Measurements from ENCODE around the gene ATRX. TPM values are rescaled to one million over a fixed set of nuclear protein-coding genes. Genes with fewer than 3 reads are reported as not detected.
"Not testable (repeated sequence)": the region's sequence is repeated elsewhere in the genome, so short reads cannot be mapped to it uniquely, and the experiment has no call there.

ATRX gene
- total RNA-seq, 4 donors from 2014 or later = 79.3 to 309 (median 99.6) TPM

DNA sequence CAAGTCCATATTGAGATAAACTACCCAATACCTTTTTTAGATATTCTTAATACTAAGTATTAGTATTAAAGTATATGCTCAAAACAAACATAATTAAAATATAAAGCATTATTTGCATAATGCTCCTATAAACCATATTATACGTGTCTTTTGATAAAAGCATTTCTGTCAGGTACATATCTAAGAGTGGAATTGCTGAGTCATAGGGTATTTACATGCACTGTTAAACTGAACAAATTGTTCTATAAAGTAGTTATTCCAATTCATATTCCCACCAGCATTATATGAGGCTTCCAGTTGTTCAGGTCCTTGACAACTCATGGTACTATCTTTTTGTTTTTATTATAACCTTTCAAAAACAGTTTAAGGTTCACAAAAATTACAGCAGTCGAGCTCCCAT is 224.6 kb downstream of the ATRX start:
- no peaks in the 10 kb centered on the region for H3K36me3 ChIP-seq
- no peak for DNase-seq
- TF ChIP-seq, protein P1, sequence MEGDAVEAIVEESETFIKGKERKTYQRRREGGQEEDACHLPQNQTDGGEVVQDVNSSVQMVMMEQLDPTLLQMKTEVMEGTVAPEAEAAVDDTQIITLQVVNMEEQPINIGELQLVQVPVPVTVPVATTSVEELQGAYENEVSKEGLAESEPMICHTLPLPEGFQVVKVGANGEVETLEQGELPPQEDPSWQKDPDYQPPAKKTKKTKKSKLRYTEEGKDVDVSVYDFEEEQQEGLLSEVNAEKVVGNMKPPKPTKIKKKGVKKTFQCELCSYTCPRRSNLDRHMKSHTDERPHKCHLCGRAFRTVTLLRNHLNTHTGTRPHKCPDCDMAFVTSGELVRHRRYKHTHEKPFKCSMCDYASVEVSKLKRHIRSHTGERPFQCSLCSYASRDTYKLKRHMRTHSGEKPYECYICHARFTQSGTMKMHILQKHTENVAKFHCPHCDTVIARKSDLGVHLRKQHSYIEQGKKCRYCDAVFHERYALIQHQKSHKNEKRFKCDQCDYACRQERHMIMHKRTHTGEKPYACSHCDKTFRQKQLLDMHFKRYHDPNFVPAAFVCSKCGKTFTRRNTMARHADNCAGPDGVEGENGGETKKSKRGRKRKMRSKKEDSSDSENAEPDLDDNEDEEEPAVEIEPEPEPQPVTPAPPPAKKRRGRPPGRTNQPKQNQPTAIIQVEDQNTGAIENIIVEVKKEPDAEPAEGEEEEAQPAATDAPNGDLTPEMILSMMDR (IDR thresholded peaks at IDR 0.05) = no peak
- no peak for TF ChIP-seq POLR2A (IDR thresholded peaks at IDR 0.05)
- no peaks in the 10 kb centered on the region for H3K27me3 ChIP-seq
- no peaks in the 10 kb centered on the region for H3K9me3 ChIP-seq
- H3K4me1 ChIP-seq = no peaks in the 10 kb centered on the region
- no peak overlapping the region for H3K4me3 ChIP-seq
- H3K27ac ChIP-seq = no peak overlapping the region

DNA sequence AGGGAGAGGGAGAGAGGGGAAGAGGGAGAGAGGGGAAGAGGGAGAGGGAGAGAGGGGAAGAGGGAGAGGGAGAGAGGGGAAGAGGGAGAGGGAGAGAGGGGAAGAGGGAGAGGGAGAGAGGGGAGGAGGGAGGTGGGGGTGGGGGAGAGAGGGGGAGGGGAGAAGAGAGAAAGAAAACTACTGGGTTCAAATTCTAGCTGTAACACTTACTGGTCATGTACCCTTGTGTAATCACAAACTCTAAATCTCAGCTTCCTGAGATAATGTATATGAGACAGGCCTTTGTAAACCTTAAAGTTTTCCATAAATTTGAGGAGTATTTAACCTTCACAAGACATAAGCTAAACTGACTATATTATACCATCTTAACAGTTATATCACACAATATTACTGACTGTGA is 229.7 kb downstream of the ATRX start:
- no peak overlapping the region for H3K4me3 ChIP-seq
- H3K27ac ChIP-seq = no peak overlapping the region
- H3K9me3 ChIP-seq = no peaks in the 10 kb centered on the region
- TF ChIP-seq, protein P1 (IDR thresholded peaks at IDR 0.05) = no peak
- no peak for TF ChIP-seq POLR2A (IDR thresholded peaks at IDR 0.05)
- DNase-seq = no peak
- H3K4me1 ChIP-seq = no peaks in the 10 kb centered on the region
- no peaks in the 10 kb centered on the region for H3K27me3 ChIP-seq
- no peaks in the 10 kb centered on the region for H3K36me3 ChIP-seq

DNA sequence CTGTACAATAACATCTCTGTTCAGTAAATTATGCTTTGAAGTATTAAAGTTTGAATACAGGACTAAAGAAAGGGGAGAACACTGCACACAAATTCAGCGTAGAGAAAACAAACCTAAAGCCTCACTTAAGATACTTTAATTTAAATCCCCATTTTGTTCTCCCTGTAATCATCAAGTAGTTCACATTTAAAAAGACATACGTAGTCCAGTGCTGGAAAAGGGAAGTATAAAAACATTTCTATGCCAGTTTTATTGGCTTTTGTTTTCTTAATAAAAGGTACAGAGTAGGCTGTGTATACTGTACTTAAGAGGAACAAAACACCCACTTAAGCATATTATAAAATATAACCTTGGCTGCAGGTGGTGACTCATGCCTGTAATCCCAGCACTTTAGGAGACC is 237.3 kb downstream of the ATRX start:
- Histone ChIP-seq H3K4me3 (no peak overlapping the region), H3K36me3 (no peaks in the 10 kb centered on the region), H3K27ac (no peak overlapping the region), H3K4me1 (no peaks in the 10 kb centered on the region), H3K9me3 (no peaks in the 10 kb centered on the region), H3K27me3 (no peaks in the 10 kb centered on the region)
- no peak for DNase-seq
- no peak for TF ChIP-seq POLR2A (IDR thresholded peaks at IDR 0.05)
- TF ChIP-seq, protein P1 (IDR thresholded peaks at IDR 0.05) = no peak

DNA sequence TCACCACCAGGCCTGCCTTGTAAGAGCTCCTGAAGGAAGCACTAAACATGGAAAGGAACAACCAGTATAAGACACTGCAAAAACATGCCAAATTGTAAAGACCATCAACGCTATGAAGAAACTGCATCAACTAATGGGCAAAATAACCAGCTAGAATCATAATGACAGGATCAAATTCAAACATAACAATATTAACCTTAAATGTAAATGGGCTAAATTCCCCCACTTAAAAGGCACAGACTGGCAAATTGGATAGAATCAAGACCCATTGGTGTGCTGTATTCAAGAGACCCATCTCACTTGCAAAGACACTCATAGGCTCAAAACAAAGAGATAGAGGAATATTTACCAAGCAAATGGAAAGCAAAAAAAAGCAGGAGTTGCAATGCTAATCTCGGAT is 246.2 kb downstream of the ATRX start:
- not testable (repeated sequence) for H3K4me1 ChIP-seq

DNA sequence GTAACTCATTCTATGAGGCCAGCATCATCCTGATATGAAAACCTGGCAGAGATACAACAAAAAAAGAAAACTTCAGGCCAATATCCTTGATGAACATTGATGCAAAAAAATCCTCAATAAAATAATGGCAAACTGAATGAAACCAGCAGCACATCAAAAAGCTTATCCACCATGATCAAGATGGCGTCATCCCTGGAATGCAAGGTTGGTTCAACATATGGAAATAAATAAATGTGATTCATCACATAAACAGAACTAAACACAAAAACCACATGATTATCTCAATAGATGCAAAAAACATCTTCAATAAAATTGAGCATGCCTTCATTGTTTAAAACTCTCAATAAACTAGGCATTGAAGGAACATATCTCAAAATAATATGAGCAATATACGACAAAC is 254.8 kb downstream of the ATRX start:
- H3K9me3 ChIP-seq, H3K27ac ChIP-seq, H3K4me1 ChIP-seq, H3K4me3 ChIP-seq, H3K27me3 ChIP-seq, DNase-seq, H3K36me3 ChIP-seq: not testable (repeated sequence)

More for the DNA sequence above, 246.2 kb downstream of the ATRX start:
- H3K9me3 ChIP-seq, H3K27ac ChIP-seq, DNase-seq, H3K36me3 ChIP-seq, H3K4me3 ChIP-seq, H3K27me3 ChIP-seq: not testable (repeated sequence)

DNA sequence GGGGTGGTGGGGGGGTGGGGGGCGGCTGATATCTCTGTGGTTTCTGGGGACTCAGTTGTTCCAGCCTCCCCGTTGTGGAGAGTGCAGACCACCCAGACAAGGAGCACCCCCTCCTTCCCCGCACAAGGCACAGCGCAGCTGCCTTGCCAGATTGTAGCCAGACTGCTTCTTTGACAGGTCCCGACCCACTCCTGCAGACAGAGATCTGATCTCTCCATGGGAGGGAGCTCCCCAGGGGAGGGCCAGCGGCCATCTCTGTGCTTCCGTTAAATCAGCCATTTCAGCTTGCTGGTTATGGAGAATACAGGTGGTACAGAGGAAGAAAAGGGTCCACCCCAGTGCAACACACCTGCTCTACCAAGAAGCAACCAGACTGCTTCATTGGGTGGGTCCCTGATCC is 258.0 kb downstream of the ATRX start:
- Histone ChIP-seq H3K4me1 (no peaks in the 10 kb centered on the region), H3K9me3 (no peaks in the 10 kb centered on the region), H3K27me3 (no peaks in the 10 kb centered on the region), H3K4me3 (no peak overlapping the region), H3K27ac (no peak overlapping the region), H3K36me3 (no peaks in the 10 kb centered on the region)
- no peak for TF ChIP-seq POLR2A (IDR thresholded peaks at IDR 0.05)
- TF ChIP-seq, protein P1 (IDR thresholded peaks at IDR 0.05) = no peak
- no peak for DNase-seq

DNA sequence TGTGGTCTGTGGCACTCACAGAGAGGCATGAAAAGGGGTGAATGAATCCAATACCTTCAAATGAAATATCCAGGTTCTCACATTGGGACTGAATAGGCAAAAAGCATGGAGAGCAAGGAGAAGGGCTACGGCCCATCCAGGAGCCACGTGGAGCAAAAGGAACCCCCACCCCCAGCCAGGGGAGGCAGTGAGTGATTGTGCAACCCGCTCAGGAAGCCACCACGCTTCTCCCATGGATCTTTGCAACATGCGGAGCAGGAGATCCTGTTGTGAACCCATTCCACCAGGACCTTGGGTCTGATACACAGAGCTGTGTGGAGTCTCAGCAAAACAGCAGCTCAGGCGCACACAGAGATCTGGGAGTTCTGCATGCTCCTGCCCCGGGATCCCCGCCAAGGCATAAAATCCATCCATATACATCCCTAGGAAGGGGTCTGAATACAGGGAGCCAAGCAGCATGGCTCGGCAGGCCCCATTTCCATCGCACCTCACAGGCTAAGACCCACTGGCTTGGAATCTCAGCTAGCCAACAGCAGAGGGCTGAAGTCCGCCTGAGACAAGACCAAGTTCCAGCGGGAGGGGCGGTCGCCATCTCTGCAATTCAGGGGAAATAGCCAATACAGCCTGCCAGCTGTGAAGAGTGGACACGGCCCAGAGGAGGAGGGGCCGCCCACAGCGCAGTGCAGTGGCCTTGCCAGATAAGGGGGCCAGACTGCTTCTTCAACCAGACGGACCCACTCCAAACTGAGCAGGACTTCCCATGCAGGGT is 258.6 kb downstream of the ATRX start:
- H3K9me3 ChIP-seq = no peaks in the 10 kb centered on the region
- H3K36me3 ChIP-seq = no peaks in the 10 kb centered on the region
- no peak for DNase-seq
- H3K4me1 ChIP-seq = no peaks in the 10 kb centered on the region
- H3K27ac ChIP-seq = no peak overlapping the region
- H3K4me3 ChIP-seq = no peak overlapping the region
- no peaks in the 10 kb centered on the region for H3K27me3 ChIP-seq
- TF ChIP-seq POLR2A (IDR thresholded peaks at IDR 0.05) = no peak
- TF ChIP-seq, protein P1 (IDR thresholded peaks at IDR 0.05) = no peak
